HepG2 (cell line): Measurements from ENCODE around the gene PRAC1. TPM values are rescaled to one million over a fixed set of nuclear protein-coding genes. Genes with fewer than 3 reads are reported as not detected.

ENCODE experiments used
- HOXA9 ChIP-seq: sonication (generic); formaldehyde crosslinking; IDR thresholded peaks from 2 replicates; pipeline ENCODE4 v1.8.1; 2022; ENCODE audit warnings: missing genetic modification reagents, mild to moderate bottlenecking, moderate library complexity, borderline replicate concordance
- JARID2 ChIP-seq: sonication (generic); formaldehyde crosslinking; IDR thresholded peaks from 2 replicates; pipeline ENCODE4 v1.8.1; 2023; ENCODE audit warnings: missing genetic modification reagents, inconsistent platforms; ENCODE audit not compliant: insufficient replicate concordance
- KDM3A ChIP-seq: IDR thresholded peaks from 2 replicates; pipeline ENCODE4 v1.6.1; 2018; ENCODE audit warnings: low read depth, missing compliant biosample characterization
- NCOA1 ChIP-seq: sonication (generic); formaldehyde crosslinking; IDR thresholded peaks from 2 replicates; pipeline ENCODE4 v1.9.0; 2021; ENCODE audit warnings: missing genetic modification reagents
- PPARG ChIP-seq: conservative IDR thresholded peaks from 2 replicates; pipeline ENCODE4 v1.6.1; 2016; ENCODE audit warnings: missing biosample characterization, missing genetic modification reagents
- THRA ChIP-seq: sonication (generic); formaldehyde crosslinking; IDR thresholded peaks from 2 replicates; pipeline ENCODE4 v1.4.0; 2020; ENCODE audit warnings: missing genetic modification reagents, borderline replicate concordance
- TOE1 ChIP-seq: sonication (generic); formaldehyde crosslinking; IDR thresholded peaks from 2 replicates; pipeline ENCODE4 v1.4.0; 2020; ENCODE audit warnings: mild to moderate bottlenecking, missing genetic modification reagents
- ZMYM3 ChIP-seq: sonication (generic); formaldehyde crosslinking; IDR thresholded peaks from 2 replicates; pipeline ENCODE4 v1.5.1; 2020; ENCODE audit warnings: mild to moderate bottlenecking, missing genetic modification reagents
- ZNF142 ChIP-seq: sonication (generic); formaldehyde crosslinking; IDR thresholded peaks from 2 replicates; pipeline ENCODE4 v1.4.0; 2020; ENCODE audit warnings: missing genetic modification reagents
- ZNF468 ChIP-seq: sonication (generic); formaldehyde crosslinking; IDR thresholded peaks from 2 replicates; pipeline ENCODE4 v1.8.0; 2022; ENCODE audit warnings: mild to moderate bottlenecking, moderate library complexity, missing genetic modification reagents
- ZNF576 ChIP-seq: sonication (generic); formaldehyde crosslinking; IDR thresholded peaks from 2 replicates; pipeline ENCODE4 v1.4.0; 2020; ENCODE audit warnings: mild to moderate bottlenecking, missing genetic modification reagents
- ZNF75D ChIP-seq: sonication (generic); formaldehyde crosslinking; IDR thresholded peaks from 2 replicates; pipeline ENCODE4 v1.8.1; 2023; ENCODE audit warnings: missing genetic modification reagents, mild to moderate bottlenecking, borderline replicate concordance
- ZNF766 ChIP-seq: sonication (generic); formaldehyde crosslinking; IDR thresholded peaks from 2 replicates; pipeline ENCODE4 v1.5.0; 2020; ENCODE audit warnings: missing genetic modification reagents, borderline replicate concordance
- ZNF83 ChIP-seq: sonication (generic); formaldehyde crosslinking; IDR thresholded peaks from 2 replicates; pipeline ENCODE4 v1.4.0; 2020; ENCODE audit warnings: missing genetic modification reagents, mild to moderate bottlenecking, borderline replicate concordance
- polyA plus RNA-seq, 8 experiments: library from polyadenylated mRNA; depleted of rRNA in 3 of 8; stranded (reverse) in 7 of 8; unstranded in 1 of 8; fragments of >200 nt; fragmentation: Illumina TruSeq in 4 of 8; extraction: Trizol in 4 of 8; gene quantifications; 2 replicates each; pipeline versions ENCODE4 v1.2.1 to v1.2.3, GENCODE V29; 2011 to 2016; ENCODE audit warnings: low read depth in 4 of 8, missing spikeins in 1 of 8, mixed read lengths in 1 of 8; ENCODE audit not compliant: insufficient read depth in 1 of 8
- total RNA-seq, 5 experiments: library from RNA; depleted of rRNA; stranded (reverse); fragments of >200 nt; fragmentation: Illumina TruSeq; extraction: Trizol; gene quantifications; 2 replicates each; pipeline ENCODE4 v1.2.3, GENCODE V29; 2016; ENCODE audit warnings: low read depth in 1 of 5

The PRAC1 gene
- total and polyA plus RNA-seq, 2 of the 13 experiments (the other 11 are each of a cell fraction or from before 2014, with no cell fraction given), result not detected

GRCh38 chr17:48720266-48721008 lies 1.9 kb downstream of the PRAC1 start (continued):
- TF ChIP-seq ZNF142 (CRISPR knock-in tag) (no peak), ZNF576 (no peak), ZMYM3 (CRISPR knock-in tag) (no peak), ZNF766 (no peak), HOXA9 (CRISPR knock-in tag) (no peak), ZNF468 (CRISPR knock-in tag) (no peak), PPARG (CRISPR knock-in tag) (no peak), JARID2 (no peak), TOE1 (CRISPR knock-in tag) (no peak), KDM3A (CRISPR knock-in tag) (no peak), ZNF75D (CRISPR knock-in tag) (no peak), ZNF83 (CRISPR knock-in tag) (no peak), NCOA1 (CRISPR knock-in tag) (no peak), THRA (no peak)
- TF ChIP-seq, all 625 proteins: peak for 0
